ENCODE results near the gene RABGAP1L. TPM values are rescaled to one million over a fixed set of nuclear protein-coding genes. Genes with fewer than 3 reads are reported as not detected.

RABGAP1L gene
- total and polyA plus RNA-seq, 2 donors from 2014 or later: 16.2 to 48.5 TPM

DNA sequence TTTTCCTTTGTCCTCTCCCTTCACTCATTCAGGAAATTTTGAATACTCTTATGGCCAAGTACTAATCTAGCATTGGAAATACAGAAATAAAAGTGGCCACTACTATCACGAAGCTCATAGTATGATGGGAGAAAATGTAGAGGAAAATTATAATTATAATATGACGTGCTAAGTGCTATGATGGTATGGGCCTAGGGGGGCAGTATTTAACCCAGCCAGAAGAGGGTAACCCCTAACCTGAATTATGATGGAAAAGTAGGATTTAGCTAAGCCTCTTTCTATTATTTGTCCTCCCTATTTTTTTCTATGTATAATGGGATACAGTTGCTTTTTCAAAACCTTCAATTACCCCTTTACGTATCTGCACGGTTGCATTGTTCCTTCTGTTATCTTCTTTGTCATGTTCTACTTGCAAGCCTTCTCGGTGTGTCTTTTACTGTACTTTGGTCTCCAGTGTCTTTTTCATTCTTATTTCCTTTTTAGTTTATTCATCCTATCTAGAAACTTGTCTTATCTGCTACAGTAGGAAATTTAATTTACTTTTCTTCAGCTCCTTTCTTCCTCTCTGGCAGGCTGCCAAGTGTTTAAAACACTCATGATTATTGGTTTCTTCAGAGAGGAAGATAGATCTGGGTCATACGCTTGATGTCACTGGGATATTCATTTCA lies 199.6 kb downstream of the RABGAP1L start:
- Histone ChIP-seq H3K9ac (ENCODE audit: low read length in 3 of 3) (no peak overlapping the region), H3K4me1 (ENCODE audit: control insufficient read depth in 2 of 3, insufficient read depth in 2 of 3, low read depth in 1 of 3, low read length in 3 of 3) (no peaks in the 10 kb centered on the region), H3K9me3 (ENCODE audit: control insufficient read depth in 2 of 3, insufficient read depth in 1 of 3, low read length in 3 of 3) (no peaks in the 10 kb centered on the region), H3K4me3 (ENCODE audit: low read length in 3 of 3) (no peak overlapping the region), H3K27me3 (ENCODE audit: control insufficient read depth, insufficient read depth, low read length) (no peaks in the 10 kb centered on the region), H3K27ac (ENCODE audit: low read depth in 2 of 2, low read length in 2 of 2) (no peak overlapping the region), H3K36me3 (ENCODE audit: control insufficient read depth in 2 of 3, insufficient read depth in 3 of 3, low read length in 3 of 3) (no peaks in the 10 kb centered on the region)
- intact Hi-C loops (cut with DNase I): no loop called here
- DNase-seq (peak in 1 of 5 donors; percentile 7), FAIRE-seq (no peak)
- TF ChIP-seq, protein P1, sequence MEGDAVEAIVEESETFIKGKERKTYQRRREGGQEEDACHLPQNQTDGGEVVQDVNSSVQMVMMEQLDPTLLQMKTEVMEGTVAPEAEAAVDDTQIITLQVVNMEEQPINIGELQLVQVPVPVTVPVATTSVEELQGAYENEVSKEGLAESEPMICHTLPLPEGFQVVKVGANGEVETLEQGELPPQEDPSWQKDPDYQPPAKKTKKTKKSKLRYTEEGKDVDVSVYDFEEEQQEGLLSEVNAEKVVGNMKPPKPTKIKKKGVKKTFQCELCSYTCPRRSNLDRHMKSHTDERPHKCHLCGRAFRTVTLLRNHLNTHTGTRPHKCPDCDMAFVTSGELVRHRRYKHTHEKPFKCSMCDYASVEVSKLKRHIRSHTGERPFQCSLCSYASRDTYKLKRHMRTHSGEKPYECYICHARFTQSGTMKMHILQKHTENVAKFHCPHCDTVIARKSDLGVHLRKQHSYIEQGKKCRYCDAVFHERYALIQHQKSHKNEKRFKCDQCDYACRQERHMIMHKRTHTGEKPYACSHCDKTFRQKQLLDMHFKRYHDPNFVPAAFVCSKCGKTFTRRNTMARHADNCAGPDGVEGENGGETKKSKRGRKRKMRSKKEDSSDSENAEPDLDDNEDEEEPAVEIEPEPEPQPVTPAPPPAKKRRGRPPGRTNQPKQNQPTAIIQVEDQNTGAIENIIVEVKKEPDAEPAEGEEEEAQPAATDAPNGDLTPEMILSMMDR (IDR thresholded peaks at IDR 0.05; ENCODE audit: borderline replicate concordance, extremely low read depth, insufficient read depth): no peak

DNA sequence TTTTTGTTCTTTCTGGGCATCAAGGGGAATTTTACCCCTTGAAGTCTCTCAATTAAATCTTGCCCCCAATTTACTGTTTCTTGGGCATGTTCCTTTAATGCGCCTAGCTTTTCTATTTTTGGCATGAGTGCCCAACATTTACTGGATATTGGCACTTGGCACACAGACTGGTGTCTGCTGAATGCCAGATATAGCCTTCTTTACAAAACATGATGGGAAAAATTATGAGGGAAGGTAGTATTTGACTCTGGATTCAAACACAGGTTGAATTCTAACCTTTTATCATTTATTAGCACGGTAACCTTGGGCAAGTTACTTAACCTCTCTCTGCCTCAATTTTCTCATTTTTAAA lies 200.1 kb downstream of the RABGAP1L start:
- FAIRE-seq (no peak), DNase-seq (no peak)
- no peaks in the 10 kb centered on the region for H3K4me1 ChIP-seq (ENCODE audit: control insufficient read depth in 2 of 3, insufficient read depth in 2 of 3, low read depth in 1 of 3, low read length in 3 of 3)
- H3K27ac ChIP-seq (ENCODE audit: low read depth in 2 of 2, low read length in 2 of 2): no peak overlapping the region
- H3K4me3 ChIP-seq (ENCODE audit: low read length in 3 of 3): no peak overlapping the region
- no peak overlapping the region for H3K9ac ChIP-seq (ENCODE audit: low read length in 3 of 3)
- no peaks in the 10 kb centered on the region for H3K36me3 ChIP-seq (ENCODE audit: control insufficient read depth in 2 of 3, insufficient read depth in 3 of 3, low read length in 3 of 3)
- intact Hi-C loops (cut with DNase I): no loop called here
- no peaks in the 10 kb centered on the region for H3K27me3 ChIP-seq (ENCODE audit: control insufficient read depth, insufficient read depth, low read length)
- H3K9me3 ChIP-seq (ENCODE audit: control insufficient read depth in 2 of 3, insufficient read depth in 1 of 3, low read length in 3 of 3): no peaks in the 10 kb centered on the region
- TF ChIP-seq, protein P1 (IDR thresholded peaks at IDR 0.05; ENCODE audit: borderline replicate concordance, extremely low read depth, insufficient read depth): no peak

DNA sequence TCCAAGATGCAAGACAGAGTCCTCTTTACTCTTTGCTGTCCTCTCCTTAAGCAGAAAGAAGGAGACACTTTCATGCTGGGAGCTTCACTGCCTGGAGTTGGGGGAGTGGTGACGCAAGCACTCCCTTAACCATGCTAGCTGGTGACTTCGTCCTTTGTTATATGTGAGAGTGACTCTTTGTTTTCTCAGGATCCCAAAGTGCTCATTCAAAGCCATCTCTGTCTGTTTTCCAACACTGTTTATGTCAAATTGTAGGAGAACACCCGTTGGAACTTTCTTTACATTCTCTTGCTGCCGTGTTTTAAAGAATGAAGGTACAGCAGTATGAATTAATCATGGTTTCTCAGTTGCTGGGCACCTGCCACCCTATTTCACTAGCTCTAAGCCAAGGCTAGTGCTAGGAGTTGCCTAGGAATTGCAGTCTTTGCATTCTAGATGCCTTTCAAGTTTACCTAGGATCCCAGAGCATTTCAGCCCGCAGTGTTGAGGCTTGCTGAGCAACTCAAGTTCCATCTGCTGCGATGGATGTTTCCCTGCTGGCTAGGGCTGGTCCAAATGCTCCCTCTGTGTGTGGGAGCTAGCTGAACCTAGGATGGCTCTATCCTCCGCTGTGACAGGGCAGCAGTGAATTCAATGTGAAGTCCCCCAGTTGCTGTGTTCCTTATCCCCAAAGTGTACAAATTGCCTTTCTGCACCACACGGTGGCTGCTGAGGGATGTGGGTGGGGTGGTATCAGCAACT lies 205.8 kb downstream of the RABGAP1L start:
- Histone ChIP-seq H3K4me3 (ENCODE audit: low read length in 3 of 3) (no peak overlapping the region), H3K27ac (ENCODE audit: low read depth in 2 of 2, low read length in 2 of 2) (no peak overlapping the region), H3K27me3 (ENCODE audit: control insufficient read depth, insufficient read depth, low read length) (no peaks in the 10 kb centered on the region), H3K9me3 (ENCODE audit: control insufficient read depth in 2 of 3, insufficient read depth in 1 of 3, low read length in 3 of 3) (no peaks in the 10 kb centered on the region), H3K9ac (ENCODE audit: low read length in 3 of 3) (no peak overlapping the region), H3K36me3 (ENCODE audit: control insufficient read depth in 2 of 3, insufficient read depth in 3 of 3, low read length in 3 of 3) (no peaks in the 10 kb centered on the region), H3K4me1 (ENCODE audit: control insufficient read depth in 2 of 3, insufficient read depth in 2 of 3, low read depth in 1 of 3, low read length in 3 of 3) (no peaks in the 10 kb centered on the region)
- intact Hi-C loops (cut with DNase I): no loop called here
- TF ChIP-seq, protein P1 (IDR thresholded peaks at IDR 0.05; ENCODE audit: borderline replicate concordance, extremely low read depth, insufficient read depth): no peak
- DNase-seq (no peak), FAIRE-seq (no peak)
